Fibroblast of lung (primary cell): Measurements from ENCODE around the gene NRCAM.
"Not testable (repeated sequence)": the region's sequence is repeated elsewhere in the genome, so short reads cannot be mapped to it uniquely, and the experiment has no call there.

Experiments used
- CTCF ChIP-seq, 2 donors: IDR thresholded peaks in 1 of 2; conservative IDR thresholded peaks in 1 of 2; 1 replicate in 1 of 2; 2 replicates in 1 of 2; pipeline ENCODE4 v1.5.1; 2011 to 2012; ENCODE audit warnings: low read length in 2 of 2, control low read depth in 1 of 2, inconsistent platforms in 1 of 2, low read depth in 1 of 2, mild to moderate bottlenecking in 1 of 2
- EZH2 ChIP-seq: IDR thresholded peaks from 2 replicates; pipeline ENCODE4 v1.5.1; 2012; ENCODE audit warnings: low read length, control low read depth, mild to moderate bottlenecking; ENCODE audit errors: missing control alignments

DNA sequence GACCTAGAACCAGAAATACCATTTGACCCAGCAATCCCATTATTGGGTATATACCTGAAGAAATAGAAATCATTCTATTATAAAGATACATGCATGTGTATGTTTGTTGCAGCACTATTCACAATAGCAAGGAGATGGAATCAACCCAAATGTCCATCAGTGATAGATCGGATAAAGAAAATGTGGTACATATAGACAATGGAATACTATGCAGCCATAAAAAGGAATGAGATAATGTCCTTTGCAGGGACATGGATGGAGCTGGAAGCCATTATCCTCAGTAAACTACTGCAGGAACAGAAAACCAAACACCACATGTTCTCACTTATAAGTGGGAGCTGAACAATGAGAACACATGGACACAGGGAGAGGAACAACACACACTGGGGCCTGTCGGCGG, 196.8 kb downstream of the NRCAM start:
- not testable (repeated sequence) for TF ChIP-seq EZH2; CTCF (conservative IDR thresholded peaks at IDR 0.05 in 1 of 2, IDR thresholded peaks at IDR 0.05 in 1 of 2; ENCODE audit: low read depth in 1 of 2, low read length in 2 of 2)
